ENCODE results near the gene RAPGEF2. TPM values are rescaled to one million over a fixed set of nuclear protein-coding genes. Genes with fewer than 3 reads are reported as not detected.
A peak's percentile ranks its signal among the peaks of the same experiment; 100 is the strongest.

RAPGEF2 gene
- total RNA-seq, 1 experiment from 2014 or later = 21.2 TPM

- ChIA-PET CTCF (no interaction called here), POLR2A (ENCODE audit: unreplicated experiment) (no interaction called here)
- Histone ChIP-seq H3K4me1 (ENCODE audit: insufficient read depth, low read length) (peaks cover 15% of the 10 kb centered on the region), H3K4me3 (ENCODE audit: low read length) (no peak overlapping the region), H3F3A (ENCODE audit: low read length, unreplicated experiment) (no peaks in the 10 kb centered on the region), H3K79me2 (ENCODE audit: low read length) (no peaks in the 10 kb centered on the region), H3K27ac (ENCODE audit: low read length) (peak overlapping the region; percentile 32), H4K20me1 (ENCODE audit: low read length) (no peaks in the 10 kb centered on the region), H3K9ac (ENCODE audit: low read length) (no peak overlapping the region), H3K27me3 (ENCODE audit: low read length) (no peaks in the 10 kb centered on the region), H3K36me3 (ENCODE audit: low read depth, low read length) (no peaks in the 10 kb centered on the region), H3K9me2 (replicated peaks; ENCODE audit: low read length) (no peaks in the 10 kb centered on the region), H3K4me2 (ENCODE audit: low read length) (peak overlapping the region; percentile 23; the same call in 1 of the 2 replicates), H2AFZ (ENCODE audit: low read length) (no peak overlapping the region), H3K9me3 (ENCODE audit: low read length) (no peaks in the 10 kb centered on the region)
- no peak for TF ChIP-seq CTCF (conservative IDR thresholded peaks at IDR 0.05; ENCODE audit: low read depth, low read length)
- TF ChIP-seq EZH2 (IDR thresholded peaks at IDR 0.05; ENCODE audit: low read length, unreplicated experiment) = no peak
- no peak for TF ChIP-seq EZH2phosphoT487 (IDR thresholded peaks at IDR 0.05; ENCODE audit: borderline replicate concordance, low read length)
- DNase-seq (no peak), ATAC-seq (no peak)
- no TSS peak for BruUV-seq (replicated peaks)
- intact Hi-C loops (cut with micrococcal nuclease) = no loop called here
Measured at GRCh38 chr4:159307929-159308328, 205.1 kb downstream of the RAPGEF2 start.

- Histone ChIP-seq H3K27me3 (ENCODE audit: low read length) (no peaks in the 10 kb centered on the region), H3K9me3 (ENCODE audit: low read length) (no peaks in the 10 kb centered on the region), H3K4me1 (ENCODE audit: insufficient read depth, low read length) (peaks cover 15% of the 10 kb centered on the region), H3K36me3 (ENCODE audit: low read depth, low read length) (no peaks in the 10 kb centered on the region), H3K9me2 (replicated peaks; ENCODE audit: low read length) (no peaks in the 10 kb centered on the region), H3K9ac (ENCODE audit: low read length) (no peak overlapping the region), H4K20me1 (ENCODE audit: low read length) (no peaks in the 10 kb centered on the region), H3K4me3 (ENCODE audit: low read length) (no peak overlapping the region), H3K27ac (ENCODE audit: low read length) (peak overlapping the region; percentile 32), H3F3A (ENCODE audit: low read length, unreplicated experiment) (no peaks in the 10 kb centered on the region), H3K4me2 (ENCODE audit: low read length) (peak overlapping the region; percentile 23), H3K79me2 (ENCODE audit: low read length) (no peaks in the 10 kb centered on the region), H2AFZ (ENCODE audit: low read length) (peak overlapping the region; percentile 52)
- DNase-seq (peak; percentile 56), ATAC-seq (peak; percentile 77)
- intact Hi-C loops (cut with micrococcal nuclease) = no loop called here
- no TSS peak for BruUV-seq (replicated peaks)
- ChIA-PET CTCF (no interaction called here), POLR2A (ENCODE audit: unreplicated experiment) (no interaction called here)
- TF ChIP-seq EZH2phosphoT487 (IDR thresholded peaks at IDR 0.05; ENCODE audit: borderline replicate concordance, low read length) = no peak
- no peak for TF ChIP-seq EZH2 (IDR thresholded peaks at IDR 0.05; ENCODE audit: low read length, unreplicated experiment)
- no peak for TF ChIP-seq CTCF (conservative IDR thresholded peaks at IDR 0.05; ENCODE audit: low read depth, low read length)
Measured at GRCh38 chr4:159308566-159309340, 205.9 kb downstream of the RAPGEF2 start.

DNA sequence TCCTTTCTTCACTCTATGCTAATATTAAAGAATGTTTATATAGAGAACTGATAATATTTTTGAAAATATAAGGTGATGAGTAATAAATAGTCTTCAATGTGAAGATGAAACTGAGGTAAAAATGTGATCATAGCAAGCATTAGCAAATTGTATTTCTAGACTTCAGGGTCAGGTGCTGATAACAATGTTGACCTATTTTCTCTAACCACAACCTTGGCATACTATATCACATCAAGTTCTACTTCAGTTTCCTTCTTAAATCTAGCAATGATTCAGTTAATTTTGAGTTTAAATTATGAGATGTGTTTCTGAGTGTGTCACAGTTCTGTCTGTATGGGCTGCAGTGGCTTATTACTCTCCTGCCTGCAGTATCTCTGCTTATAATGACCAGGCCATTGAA lies 209.4 kb downstream of the RAPGEF2 start:
- Histone ChIP-seq H4K20me1 (ENCODE audit: low read length) (no peaks in the 10 kb centered on the region), H3F3A (ENCODE audit: low read length, unreplicated experiment) (no peaks in the 10 kb centered on the region), H3K4me1 (ENCODE audit: insufficient read depth, low read length) (peaks cover 15% of the 10 kb centered on the region), H3K79me2 (ENCODE audit: low read length) (no peaks in the 10 kb centered on the region), H3K27ac (ENCODE audit: low read length) (no peak overlapping the region), H3K27me3 (ENCODE audit: low read length) (no peaks in the 10 kb centered on the region), H3K36me3 (ENCODE audit: low read depth, low read length) (no peaks in the 10 kb centered on the region), H3K9me2 (replicated peaks; ENCODE audit: low read length) (no peaks in the 10 kb centered on the region), H2AFZ (ENCODE audit: low read length) (no peak overlapping the region), H3K4me3 (ENCODE audit: low read length) (no peak overlapping the region), H3K9ac (ENCODE audit: low read length) (no peak overlapping the region), H3K4me2 (ENCODE audit: low read length) (no peak overlapping the region), H3K9me3 (ENCODE audit: low read length) (no peaks in the 10 kb centered on the region)
- CTCF ChIA-PET = no interaction called here
- BruUV-seq (replicated peaks) = no TSS peak
- no peak for TF ChIP-seq CTCF (conservative IDR thresholded peaks at IDR 0.05; ENCODE audit: low read depth, low read length)
- POLR2A ChIA-PET (ENCODE audit: unreplicated experiment) = no interaction called here
- ATAC-seq = no peak
- intact Hi-C loops (cut with micrococcal nuclease) = loop anchor here (10.0 kb wide), 1 partner anchor 133 kb away; no protein-coding TSS in a partner anchor
- DNase-seq = no peak
